Neuronal stem cell (in vitro differentiated cells): ENCODE results near the gene SLC22A31.

Experiments used
- DNase-seq: peaks from one replicate; pipeline ENCODE4 v3.0.0-alpha.2; 2013; ENCODE audit warnings: low spot score
- H2AFZ ChIP-seq: one replicate; pipeline ENCODE4 v1.6.1; 2013; ENCODE audit warnings: mild to moderate bottlenecking, low read length, inconsistent platforms
- H2AK5ac ChIP-seq: 2 replicates; pipeline ENCODE4 v1.6.1; 2013; ENCODE audit warnings: low read depth, mild to moderate bottlenecking, inconsistent platforms, low read length, moderate library complexity, mixed read lengths
- H2BK120ac ChIP-seq: 2 replicates; pipeline ENCODE4 v1.6.1; 2013; ENCODE audit warnings: low read depth, mild to moderate bottlenecking, inconsistent platforms, low read length, moderate library complexity, mixed read lengths
- H2BK12ac ChIP-seq: one replicate; pipeline ENCODE4 v1.6.1; 2013; ENCODE audit warnings: low read length, inconsistent platforms
- H2BK15ac ChIP-seq: 2 replicates; pipeline ENCODE4 v1.6.1; 2013; ENCODE audit warnings: mild to moderate bottlenecking, low read length, inconsistent platforms, mixed read lengths
- H2BK5ac ChIP-seq: one replicate; pipeline ENCODE4 v1.6.1; 2013; ENCODE audit warnings: inconsistent platforms, mild to moderate bottlenecking, low read length, moderate library complexity
- H3K14ac ChIP-seq: one replicate; pipeline ENCODE4 v1.6.1; 2013; ENCODE audit warnings: low read length, inconsistent platforms
- H3K18ac ChIP-seq: 2 replicates; pipeline ENCODE4 v1.6.1; 2013; ENCODE audit warnings: low read length, inconsistent platforms
- H3K23ac ChIP-seq: 2 replicates; pipeline ENCODE4 v1.6.1; 2013; ENCODE audit warnings: low read depth, mild to moderate bottlenecking, mixed read lengths, low read length, inconsistent platforms; ENCODE audit not compliant: poor library complexity
- H3K27ac ChIP-seq: replicated peaks from 3 replicates; pipeline ENCODE4 v1.5.1; 2013; ENCODE audit warnings: low read length, inconsistent platforms
- H3K27me3 ChIP-seq, 3 experiments: 2 replicates each; pipeline ENCODE4 v1.6.1; 2013; ENCODE audit warnings: low read length in 3 of 3, mild to moderate bottlenecking in 2 of 3, inconsistent platforms in 1 of 3, low read depth in 1 of 3, mixed read lengths in 1 of 3, moderate library complexity in 1 of 3; ENCODE audit not compliant: control insufficient read depth in 3 of 3, insufficient read depth in 3 of 3
- H3K36me3 ChIP-seq, 2 donors: replicated peaks in 1 of 2; 2 replicates each; pipeline ENCODE4 v1.6.1; 2013; ENCODE audit warnings: low read length in 2 of 2; ENCODE audit not compliant: control insufficient read depth in 2 of 2, insufficient read depth in 2 of 2
- H3K4ac ChIP-seq: 2 replicates; pipeline ENCODE4 v1.6.1; 2013; ENCODE audit warnings: inconsistent platforms, mild to moderate bottlenecking, low read length, moderate library complexity
- H3K4me1 ChIP-seq, 2 donors: 1 replicate in 1 of 2; 2 replicates in 1 of 2; pipeline ENCODE4 v1.6.1; 2013; ENCODE audit warnings: low read length in 2 of 2, low read depth in 1 of 2; ENCODE audit not compliant: control insufficient read depth in 2 of 2, insufficient read depth in 1 of 2
- H3K4me2 ChIP-seq: one replicate; pipeline ENCODE4 v1.6.1; 2013; ENCODE audit warnings: mild to moderate bottlenecking, low read length, inconsistent platforms; ENCODE audit not compliant: insufficient read depth, poor library complexity, severe bottlenecking
- H3K4me3 ChIP-seq, 2 donors: 2 replicates each; pipeline ENCODE4 v1.5.1; 2013; ENCODE audit warnings: low read length in 2 of 2, mild to moderate bottlenecking in 2 of 2, inconsistent platforms in 1 of 2, moderate library complexity in 1 of 2
- H3K79me1 ChIP-seq: one replicate; pipeline ENCODE4 v1.6.1; 2013; ENCODE audit warnings: low read depth, mild to moderate bottlenecking, inconsistent platforms, low read length, moderate library complexity
- H3K9ac ChIP-seq: one replicate; pipeline ENCODE4 v1.6.1; 2013; ENCODE audit warnings: mild to moderate bottlenecking, low read depth, low read length, inconsistent platforms; ENCODE audit not compliant: poor library complexity
- H3K9me3 ChIP-seq, 2 donors: replicated peaks in 1 of 2; 2 replicates each; pipeline versions ENCODE3 to v1.6.1; 2013; ENCODE audit warnings: low read length in 2 of 2, mild to moderate bottlenecking in 2 of 2, inconsistent platforms in 1 of 2, low read depth in 1 of 2, mixed read lengths in 1 of 2, moderate library complexity in 1 of 2; ENCODE audit not compliant: control insufficient read depth in 2 of 2, insufficient read depth in 1 of 2
- H4K8ac ChIP-seq: one replicate; pipeline ENCODE4 v1.6.1; 2013; ENCODE audit warnings: low read depth, mild to moderate bottlenecking, inconsistent platforms, low read length, moderate library complexity
- H4K91ac ChIP-seq: one replicate; pipeline ENCODE4 v1.6.1; 2013; ENCODE audit warnings: low read length, low read depth, mild to moderate bottlenecking, inconsistent platforms; ENCODE audit not compliant: poor library complexity
- WGBS, 2 donors: extraction: QIAGEN DNeasy Blood & Tissue Kit; methylation state at CpG; one replicate each; pipeline ENCODE4 v1.1.7; 2013; ENCODE audit warnings: missing lambda C conversion rate in 2 of 2, mixed read lengths in 1 of 2; ENCODE audit not compliant: insufficient read length in 2 of 2, insufficient replicate concordance in 1 of 2; ENCODE audit errors: extremely low coverage in 2 of 2; 5-methylcytosine and 5-hydroxymethylcytosine counted together

The SLC22A31 gene

GRCh38 chr16:89209522-89210044 is 9.2 kb upstream of the SLC22A31 start:
- Histone ChIP-seq H3K4me2 (no peak overlapping the region), H3K79me1 (no peaks in the 10 kb centered on the region)
- no CpG with 5 or more reads among the region's 15 CpGs for WGBS, 2 donors

GRCh38 chr16:89207993-89208392 is 7.7 kb upstream of the SLC22A31 start:
- no peak overlapping the region for H2AFZ ChIP-seq
- no peak overlapping the region for H3K9ac ChIP-seq
- no peak overlapping the region for H2AK5ac ChIP-seq
- no peak overlapping the region for H3K27ac ChIP-seq
- no peak overlapping the region for H2BK12ac ChIP-seq
- no peak for DNase-seq
- H3K9me3 ChIP-seq: peaks cover under 1 to 2% of the 10 kb centered on the region in 2 donors
- no peaks in the 10 kb centered on the region for H3K36me3 ChIP-seq
- H2BK15ac ChIP-seq: no peak overlapping the region
- no peaks in the 10 kb centered on the region for H3K4me1 ChIP-seq
- no peak overlapping the region for H4K91ac ChIP-seq
- H4K8ac ChIP-seq: no peak overlapping the region
- H3K4ac ChIP-seq: no peak overlapping the region
- no peak overlapping the region for H2BK5ac ChIP-seq
- H3K4me3 ChIP-seq: no peak overlapping the region
- no CpG with 5 or more reads among the region's 4 CpGs for WGBS, 2 donors
- H3K18ac ChIP-seq: no peak overlapping the region
- no peak overlapping the region for H3K4me2 ChIP-seq
- no peak overlapping the region for H3K14ac ChIP-seq
- H2BK120ac ChIP-seq: no peak overlapping the region
- no peaks in the 10 kb centered on the region for H3K79me1 ChIP-seq
- peaks cover 0 to 10% (median 7%) of the 10 kb centered on the region in 3 experiments for H3K27me3 ChIP-seq
- no peak overlapping the region for H3K23ac ChIP-seq

More at GRCh38 chr16:89209522-89210044, 9.2 kb upstream of the SLC22A31 start:
- H4K91ac ChIP-seq: no peak overlapping the region
- no peak for DNase-seq
- H2BK12ac ChIP-seq: no peak overlapping the region
- peaks cover 0 to 5% (median 2%) of the 10 kb centered on the region in 3 experiments for H3K27me3 ChIP-seq
- H3K18ac ChIP-seq: no peak overlapping the region
- no peaks in the 10 kb centered on the region for H3K9me3 ChIP-seq
- no peak overlapping the region for H3K4me3 ChIP-seq
- H3K36me3 ChIP-seq: no peaks in the 10 kb centered on the region
- H2BK15ac ChIP-seq: no peak overlapping the region
- no peak overlapping the region for H2BK5ac ChIP-seq
- peak overlapping the region; percentile 63 for H3K9ac ChIP-seq
- no peaks in the 10 kb centered on the region for H3K4me1 ChIP-seq
- no peak overlapping the region for H3K23ac ChIP-seq
- H2AK5ac ChIP-seq: no peak overlapping the region
- no peak overlapping the region for H3K14ac ChIP-seq
- no peak overlapping the region for H2AFZ ChIP-seq
- H2BK120ac ChIP-seq: no peak overlapping the region
- H3K4ac ChIP-seq: no peak overlapping the region
- no peak overlapping the region for H3K27ac ChIP-seq
- no peak overlapping the region for H4K8ac ChIP-seq

- H3K79me1 ChIP-seq: peaks cover 2% of the 10 kb centered on the region
- H3K4me3 ChIP-seq: peak overlapping the region in 1 of 2 donors; percentile 29
- H2BK5ac ChIP-seq: no peak overlapping the region
- no peak overlapping the region for H2BK12ac ChIP-seq
- no peak overlapping the region for H3K18ac ChIP-seq
- H4K91ac ChIP-seq: no peak overlapping the region
- H3K4me2 ChIP-seq: no peak overlapping the region
- H2BK120ac ChIP-seq: no peak overlapping the region
- peaks cover 15 to 48% (median 43%) of the 10 kb centered on the region in 3 experiments for H3K27me3 ChIP-seq
- no CpG with 5 or more reads among the region's 49 CpGs for WGBS, 2 donors
- H3K4ac ChIP-seq: no peak overlapping the region
- H3K9ac ChIP-seq: no peak overlapping the region
- no peak overlapping the region for H2BK15ac ChIP-seq
- H3K27ac ChIP-seq: no peak overlapping the region
- H3K9me3 ChIP-seq: peaks cover 6 to 7% of the 10 kb centered on the region in 2 donors
- H4K8ac ChIP-seq: no peak overlapping the region
- no peaks in the 10 kb centered on the region for H3K36me3 ChIP-seq
- no peak for DNase-seq
- H3K4me1 ChIP-seq: peaks cover 3 to 22% of the 10 kb centered on the region in 2 donors
- no peak overlapping the region for H3K14ac ChIP-seq
- no peak overlapping the region for H3K23ac ChIP-seq
- H2AK5ac ChIP-seq: no peak overlapping the region
- peak overlapping the region; percentile 73 for H2AFZ ChIP-seq
Measured at GRCh38 chr16:89202422-89203215, 2.3 kb upstream of the SLC22A31 start.
